Bronchial epithelial cell (primary cell): ENCODE data around the gene SF3B2. TPM values are rescaled to one million over a fixed set of nuclear protein-coding genes. Genes with fewer than 3 reads are reported as not detected.
A peak's percentile ranks its signal among the peaks of the same experiment; 100 is the strongest.
"Not testable (repeated sequence)": the region's sequence is repeated elsewhere in the genome, so short reads cannot be mapped to it uniquely, and the experiment has no call there.

Experiments
- DNase-seq: peaks from one replicate; pipeline ENCODE4 v3.0.0-alpha.2; 2010; ENCODE audit warnings: low read depth
- FAIRE-seq: peaks from 2 replicates; lab custom pipeline; 2011; peaks lifted over from hg19 to GRCh38; lab: Jason Lieb, UNC
- H3K27me3 ChIP-seq: 2 replicates; pipeline ENCODE4 v1.5.1; 2011; ENCODE audit warnings: low read length; ENCODE audit not compliant: control insufficient read depth, insufficient read depth
- H3K36me3 ChIP-seq: 2 replicates; pipeline ENCODE4 v1.5.1; 2011; ENCODE audit warnings: low read length; ENCODE audit not compliant: control insufficient read depth, insufficient read depth
- H3K4me3 ChIP-seq: 2 replicates; pipeline ENCODE4 v1.5.1; 2011; ENCODE audit warnings: mild to moderate bottlenecking, low read depth, low read length, control low read depth
- CTCF ChIP-seq: IDR thresholded peaks from 2 replicates; pipeline ENCODE4 v1.5.1; 2011; ENCODE audit warnings: mild to moderate bottlenecking, moderate library complexity, low read length, control low read depth, inconsistent platforms; ENCODE audit not compliant: insufficient read depth, severe bottlenecking
- total RNA-seq: library from RNA; depleted of rRNA; stranded (reverse); fragments of >200 nt; gene quantifications from 2 replicates; pipeline ENCODE4 v1.2.1, GENCODE V29; 2014

SF3B2 gene
- total RNA-seq, 1 donor from 2014 or later, result 88.2 TPM

GRCh38 chr11:66089067-66089466, 36.9 kb downstream of the SF3B2 start:
- TF ChIP-seq CTCF, result no peak
- DNase-seq, result no peak
- H3K4me3 ChIP-seq, result no peak overlapping the region
- no peak for FAIRE-seq
- H3K36me3 ChIP-seq, result no peaks in the 10 kb centered on the region
- H3K27me3 ChIP-seq, result no peaks in the 10 kb centered on the region

- TF ChIP-seq CTCF, result no peak
- Histone ChIP-seq H3K4me3 (no peak overlapping the region), H3K36me3 (no peaks in the 10 kb centered on the region), H3K27me3 (no peaks in the 10 kb centered on the region)
- no peak for DNase-seq
- FAIRE-seq, result no peak
Measured at GRCh38 chr11:66090288-66090687, 38.1 kb downstream of the SF3B2 start.

GRCh38 chr11:66092125-66092524, 40.0 kb downstream of the SF3B2 start:
- not testable (repeated sequence) for H3K4me3 ChIP-seq, H3K36me3 ChIP-seq, DNase-seq, FAIRE-seq, H3K27me3 ChIP-seq

- not testable (repeated sequence) for DNase-seq, H3K36me3 ChIP-seq, H3K27me3 ChIP-seq, H3K4me3 ChIP-seq, FAIRE-seq
Measured at GRCh38 chr11:66099746-66100145, 47.6 kb downstream of the SF3B2 start.

GRCh38 chr11:66100272-66101065, 48.3 kb downstream of the SF3B2 start:
- FAIRE-seq (no peak), DNase-seq (peak; percentile 48)
- H3K36me3 ChIP-seq, result no peaks in the 10 kb centered on the region
- TF ChIP-seq CTCF, result no peak
- H3K27me3 ChIP-seq, result no peaks in the 10 kb centered on the region
- H3K4me3 ChIP-seq, result no peak overlapping the region

- Histone ChIP-seq H3K27me3 (no peaks in the 10 kb centered on the region), H3K36me3 (no peaks in the 10 kb centered on the region), H3K4me3 (no peak overlapping the region)
- no peak for DNase-seq
- no peak for TF ChIP-seq CTCF
- no peak for FAIRE-seq
Measured at GRCh38 chr11:66101066-66101464, 48.9 kb downstream of the SF3B2 start.
